Measurements from ENCODE around the gene QSER1.

QSER1 gene

GRCh38 chr11:32985600-32985999 is 93.0 kb downstream of the QSER1 start:
- Histone ChIP-seq H3K27me3 (ENCODE audit: insufficient read depth, poor library complexity, severe bottlenecking) (no peaks in the 10 kb centered on the region), H3K4me3 (replicated peaks; ENCODE audit: insufficient read depth, low read length) (no peak overlapping the region), H3K27ac (replicated peaks) (no peak overlapping the region)
- TF ChIP-seq POLR2AphosphoS5 (IDR thresholded peaks at IDR 0.05; ENCODE audit: low read depth) (no peak), GABPA (IDR thresholded peaks at IDR 0.05; ENCODE audit: low read depth) (no peak), SPI1 (IDR thresholded peaks at IDR 0.05; ENCODE audit: borderline replicate concordance, low read depth) (no peak)
- TF ChIP-seq, protein P1, sequence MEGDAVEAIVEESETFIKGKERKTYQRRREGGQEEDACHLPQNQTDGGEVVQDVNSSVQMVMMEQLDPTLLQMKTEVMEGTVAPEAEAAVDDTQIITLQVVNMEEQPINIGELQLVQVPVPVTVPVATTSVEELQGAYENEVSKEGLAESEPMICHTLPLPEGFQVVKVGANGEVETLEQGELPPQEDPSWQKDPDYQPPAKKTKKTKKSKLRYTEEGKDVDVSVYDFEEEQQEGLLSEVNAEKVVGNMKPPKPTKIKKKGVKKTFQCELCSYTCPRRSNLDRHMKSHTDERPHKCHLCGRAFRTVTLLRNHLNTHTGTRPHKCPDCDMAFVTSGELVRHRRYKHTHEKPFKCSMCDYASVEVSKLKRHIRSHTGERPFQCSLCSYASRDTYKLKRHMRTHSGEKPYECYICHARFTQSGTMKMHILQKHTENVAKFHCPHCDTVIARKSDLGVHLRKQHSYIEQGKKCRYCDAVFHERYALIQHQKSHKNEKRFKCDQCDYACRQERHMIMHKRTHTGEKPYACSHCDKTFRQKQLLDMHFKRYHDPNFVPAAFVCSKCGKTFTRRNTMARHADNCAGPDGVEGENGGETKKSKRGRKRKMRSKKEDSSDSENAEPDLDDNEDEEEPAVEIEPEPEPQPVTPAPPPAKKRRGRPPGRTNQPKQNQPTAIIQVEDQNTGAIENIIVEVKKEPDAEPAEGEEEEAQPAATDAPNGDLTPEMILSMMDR (IDR thresholded peaks at IDR 0.05; ENCODE audit: insufficient read depth, low read length) = no peak
- TF ChIP-seq, protein P2, sequence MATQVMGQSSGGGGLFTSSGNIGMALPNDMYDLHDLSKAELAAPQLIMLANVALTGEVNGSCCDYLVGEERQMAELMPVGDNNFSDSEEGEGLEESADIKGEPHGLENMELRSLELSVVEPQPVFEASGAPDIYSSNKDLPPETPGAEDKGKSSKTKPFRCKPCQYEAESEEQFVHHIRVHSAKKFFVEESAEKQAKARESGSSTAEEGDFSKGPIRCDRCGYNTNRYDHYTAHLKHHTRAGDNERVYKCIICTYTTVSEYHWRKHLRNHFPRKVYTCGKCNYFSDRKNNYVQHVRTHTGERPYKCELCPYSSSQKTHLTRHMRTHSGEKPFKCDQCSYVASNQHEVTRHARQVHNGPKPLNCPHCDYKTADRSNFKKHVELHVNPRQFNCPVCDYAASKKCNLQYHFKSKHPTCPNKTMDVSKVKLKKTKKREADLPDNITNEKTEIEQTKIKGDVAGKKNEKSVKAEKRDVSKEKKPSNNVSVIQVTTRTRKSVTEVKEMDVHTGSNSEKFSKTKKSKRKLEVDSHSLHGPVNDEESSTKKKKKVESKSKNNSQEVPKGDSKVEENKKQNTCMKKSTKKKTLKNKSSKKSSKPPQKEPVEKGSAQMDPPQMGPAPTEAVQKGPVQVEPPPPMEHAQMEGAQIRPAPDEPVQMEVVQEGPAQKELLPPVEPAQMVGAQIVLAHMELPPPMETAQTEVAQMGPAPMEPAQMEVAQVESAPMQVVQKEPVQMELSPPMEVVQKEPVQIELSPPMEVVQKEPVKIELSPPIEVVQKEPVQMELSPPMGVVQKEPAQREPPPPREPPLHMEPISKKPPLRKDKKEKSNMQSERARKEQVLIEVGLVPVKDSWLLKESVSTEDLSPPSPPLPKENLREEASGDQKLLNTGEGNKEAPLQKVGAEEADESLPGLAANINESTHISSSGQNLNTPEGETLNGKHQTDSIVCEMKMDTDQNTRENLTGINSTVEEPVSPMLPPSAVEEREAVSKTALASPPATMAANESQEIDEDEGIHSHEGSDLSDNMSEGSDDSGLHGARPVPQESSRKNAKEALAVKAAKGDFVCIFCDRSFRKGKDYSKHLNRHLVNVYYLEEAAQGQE (IDR thresholded peaks at IDR 0.05; ENCODE audit: insufficient replicate concordance, low read depth) = no peak
- no peak for DNase-seq (ENCODE audit: low read depth in 1 of 2, low spot score in 1 of 2)

- Histone ChIP-seq H3K27ac (replicated peaks) (no peak overlapping the region), H3K4me3 (replicated peaks; ENCODE audit: insufficient read depth, low read length) (no peak overlapping the region), H3K27me3 (ENCODE audit: insufficient read depth, poor library complexity, severe bottlenecking) (no peaks in the 10 kb centered on the region)
- TF ChIP-seq, protein P2 (IDR thresholded peaks at IDR 0.05; ENCODE audit: insufficient replicate concordance, low read depth) = no peak
- TF ChIP-seq, protein P1 (IDR thresholded peaks at IDR 0.05; ENCODE audit: insufficient read depth, low read length) = no peak
- TF ChIP-seq GABPA (IDR thresholded peaks at IDR 0.05; ENCODE audit: low read depth) = no peak
- no peak for TF ChIP-seq POLR2AphosphoS5 (IDR thresholded peaks at IDR 0.05; ENCODE audit: low read depth)
- no peak for TF ChIP-seq SPI1 (IDR thresholded peaks at IDR 0.05; ENCODE audit: borderline replicate concordance, low read depth)
- DNase-seq (ENCODE audit: low read depth in 1 of 2, low spot score in 1 of 2) = no peak
Measured at GRCh38 chr11:32987851-32988250, 95.2 kb downstream of the QSER1 start.

GRCh38 chr11:32990481-32990880 is 97.9 kb downstream of the QSER1 start:
- no peaks in the 10 kb centered on the region for H3K27me3 ChIP-seq (ENCODE audit: insufficient read depth, poor library complexity, severe bottlenecking)
- TF ChIP-seq, protein P1 (IDR thresholded peaks at IDR 0.05; ENCODE audit: insufficient read depth, low read length) = no peak
- TF ChIP-seq GABPA (IDR thresholded peaks at IDR 0.05; ENCODE audit: low read depth) (no peak), SPI1 (IDR thresholded peaks at IDR 0.05; ENCODE audit: borderline replicate concordance, low read depth) (no peak), POLR2AphosphoS5 (IDR thresholded peaks at IDR 0.05; ENCODE audit: low read depth) (no peak)
- TF ChIP-seq, protein P2 (IDR thresholded peaks at IDR 0.05; ENCODE audit: insufficient replicate concordance, low read depth) = no peak
- no peak overlapping the region for H3K27ac ChIP-seq (replicated peaks)
- DNase-seq (ENCODE audit: low read depth in 1 of 2, low spot score in 1 of 2) = no peak
- H3K4me3 ChIP-seq (replicated peaks; ENCODE audit: insufficient read depth, low read length) = no peak overlapping the region

All from HL-60 (cell line).